Measurements from ENCODE around the gene ROBO1. TPM values are rescaled to one million over a fixed set of nuclear protein-coding genes. Genes with fewer than 3 reads are reported as not detected.

ROBO1 gene
- total RNA-seq, 1 donor from 2014 or later: 0.16 TPM

- DNase-seq (ENCODE audit: low spot score): no peak
- Mint-ChIP-seq H3K9me3 (peaks cover 8% of the 10 kb centered on the region), H3K27me3 (ENCODE audit: insufficient read depth) (no peaks in the 10 kb centered on the region), H3K4me3 (no peak overlapping the region), H3K27ac (no peak overlapping the region), H3K36me3 (ENCODE audit: low read depth) (no peaks in the 10 kb centered on the region), H3K4me1 (ENCODE audit: low read depth) (no peaks in the 10 kb centered on the region)
- intact Hi-C loops (cut with micrococcal nuclease): no loop called here
Measured at GRCh38 chr3:79761441-79761840, 6.4 kb downstream of the ROBO1 start.

- no peak overlapping the region for H3K27ac Mint-ChIP-seq
- H3K4me1 Mint-ChIP-seq (ENCODE audit: low read depth): no peaks in the 10 kb centered on the region
- intact Hi-C loops (cut with micrococcal nuclease): no loop called here
- H3K27me3 Mint-ChIP-seq (ENCODE audit: insufficient read depth): no peaks in the 10 kb centered on the region
- no peaks in the 10 kb centered on the region for H3K36me3 Mint-ChIP-seq (ENCODE audit: low read depth)
- no peak for DNase-seq (ENCODE audit: low spot score)
- H3K9me3 Mint-ChIP-seq: peaks cover 9% of the 10 kb centered on the region
- H3K4me3 Mint-ChIP-seq: no peak overlapping the region
Measured at GRCh38 chr3:79751703-79752102, 16.1 kb downstream of the ROBO1 start.

GRCh38 chr3:79737530-79737929, 30.3 kb downstream of the ROBO1 start:
- peaks cover 30% of the 10 kb centered on the region for H3K9me3 Mint-ChIP-seq
- H3K4me1 Mint-ChIP-seq (ENCODE audit: low read depth): no peaks in the 10 kb centered on the region
- no peak for DNase-seq (ENCODE audit: low spot score)
- intact Hi-C loops (cut with micrococcal nuclease): no loop called here
- H3K27ac Mint-ChIP-seq: no peak overlapping the region
- no peaks in the 10 kb centered on the region for H3K36me3 Mint-ChIP-seq (ENCODE audit: low read depth)
- H3K27me3 Mint-ChIP-seq (ENCODE audit: insufficient read depth): no peaks in the 10 kb centered on the region
- H3K4me3 Mint-ChIP-seq: no peak overlapping the region

- no peak overlapping the region for H3K27ac Mint-ChIP-seq
- no peak overlapping the region for H3K4me3 Mint-ChIP-seq
- no peak for DNase-seq (ENCODE audit: low spot score)
- peaks cover 16% of the 10 kb centered on the region for H3K9me3 Mint-ChIP-seq
- no peaks in the 10 kb centered on the region for H3K36me3 Mint-ChIP-seq (ENCODE audit: low read depth)
- intact Hi-C loops (cut with micrococcal nuclease): no loop called here
- H3K27me3 Mint-ChIP-seq (ENCODE audit: insufficient read depth): no peaks in the 10 kb centered on the region
- no peaks in the 10 kb centered on the region for H3K4me1 Mint-ChIP-seq (ENCODE audit: low read depth)
Measured at GRCh38 chr3:79729096-79729495, 38.7 kb downstream of the ROBO1 start.

- no peaks in the 10 kb centered on the region for H3K36me3 Mint-ChIP-seq (ENCODE audit: low read depth)
- H3K27me3 Mint-ChIP-seq (ENCODE audit: insufficient read depth): no peaks in the 10 kb centered on the region
- no peak overlapping the region for H3K4me3 Mint-ChIP-seq
- no peak for DNase-seq (ENCODE audit: low spot score)
- H3K9me3 Mint-ChIP-seq: peaks cover 5% of the 10 kb centered on the region
- intact Hi-C loops (cut with micrococcal nuclease): no loop called here
- H3K27ac Mint-ChIP-seq: no peak overlapping the region
- H3K4me1 Mint-ChIP-seq (ENCODE audit: low read depth): no peaks in the 10 kb centered on the region
Measured at GRCh38 chr3:79726786-79727185, 41.0 kb downstream of the ROBO1 start.

- no peak overlapping the region for H3K4me3 Mint-ChIP-seq
- no peaks in the 10 kb centered on the region for H3K36me3 Mint-ChIP-seq (ENCODE audit: low read depth)
- no peak overlapping the region for H3K27ac Mint-ChIP-seq
- H3K9me3 Mint-ChIP-seq: peaks cover 10% of the 10 kb centered on the region
- intact Hi-C loops (cut with micrococcal nuclease): no loop called here
- DNase-seq (ENCODE audit: low spot score): no peak
- H3K27me3 Mint-ChIP-seq (ENCODE audit: insufficient read depth): no peaks in the 10 kb centered on the region
- no peaks in the 10 kb centered on the region for H3K4me1 Mint-ChIP-seq (ENCODE audit: low read depth)
Measured at GRCh38 chr3:79724206-79724605, 43.6 kb downstream of the ROBO1 start.

GRCh38 chr3:79690072-79690471, 77.7 kb downstream of the ROBO1 start:
- no peaks in the 10 kb centered on the region for H3K27me3 Mint-ChIP-seq (ENCODE audit: insufficient read depth)
- intact Hi-C loops (cut with micrococcal nuclease): no loop called here
- H3K4me3 Mint-ChIP-seq: no peak overlapping the region
- no peaks in the 10 kb centered on the region for H3K36me3 Mint-ChIP-seq (ENCODE audit: low read depth)
- H3K4me1 Mint-ChIP-seq (ENCODE audit: low read depth): no peaks in the 10 kb centered on the region
- peaks cover 8% of the 10 kb centered on the region for H3K9me3 Mint-ChIP-seq
- DNase-seq (ENCODE audit: low spot score): no peak
- no peak overlapping the region for H3K27ac Mint-ChIP-seq

GRCh38 chr3:79685108-79685507, 82.7 kb downstream of the ROBO1 start:
- no peak overlapping the region for H3K27ac Mint-ChIP-seq
- intact Hi-C loops (cut with micrococcal nuclease): no loop called here
- peaks cover 2% of the 10 kb centered on the region for H3K9me3 Mint-ChIP-seq
- H3K36me3 Mint-ChIP-seq (ENCODE audit: low read depth): no peaks in the 10 kb centered on the region
- H3K4me3 Mint-ChIP-seq: no peak overlapping the region
- no peak for DNase-seq (ENCODE audit: low spot score)
- no peaks in the 10 kb centered on the region for H3K27me3 Mint-ChIP-seq (ENCODE audit: insufficient read depth)
- no peaks in the 10 kb centered on the region for H3K4me1 Mint-ChIP-seq (ENCODE audit: low read depth)

GRCh38 chr3:79684041-79684440, 83.8 kb downstream of the ROBO1 start:
- H3K4me3 Mint-ChIP-seq: no peak overlapping the region
- intact Hi-C loops (cut with micrococcal nuclease): no loop called here
- no peaks in the 10 kb centered on the region for H3K9me3 Mint-ChIP-seq
- no peaks in the 10 kb centered on the region for H3K36me3 Mint-ChIP-seq (ENCODE audit: low read depth)
- DNase-seq (ENCODE audit: low spot score): no peak
- H3K4me1 Mint-ChIP-seq (ENCODE audit: low read depth): no peaks in the 10 kb centered on the region
- no peak overlapping the region for H3K27ac Mint-ChIP-seq
- H3K27me3 Mint-ChIP-seq (ENCODE audit: insufficient read depth): no peaks in the 10 kb centered on the region

GRCh38 chr3:79672731-79673130, 95.1 kb downstream of the ROBO1 start:
- H3K4me1 Mint-ChIP-seq (ENCODE audit: low read depth): no peaks in the 10 kb centered on the region
- no peak overlapping the region for H3K27ac Mint-ChIP-seq
- H3K4me3 Mint-ChIP-seq: no peak overlapping the region
- H3K36me3 Mint-ChIP-seq (ENCODE audit: low read depth): no peaks in the 10 kb centered on the region
- intact Hi-C loops (cut with micrococcal nuclease): no loop called here
- no peaks in the 10 kb centered on the region for H3K27me3 Mint-ChIP-seq (ENCODE audit: insufficient read depth)
- peaks cover 6% of the 10 kb centered on the region for H3K9me3 Mint-ChIP-seq
- DNase-seq (ENCODE audit: low spot score): no peak

GRCh38 chr3:79672075-79672474, 95.7 kb downstream of the ROBO1 start:
- Mint-ChIP-seq H3K4me3 (no peak overlapping the region), H3K4me1 (ENCODE audit: low read depth) (no peaks in the 10 kb centered on the region), H3K36me3 (ENCODE audit: low read depth) (no peaks in the 10 kb centered on the region), H3K27me3 (ENCODE audit: insufficient read depth) (no peaks in the 10 kb centered on the region), H3K9me3 (peaks cover 6% of the 10 kb centered on the region), H3K27ac (no peak overlapping the region)
- no peak for DNase-seq (ENCODE audit: low spot score)
- intact Hi-C loops (cut with micrococcal nuclease): no loop called here

- intact Hi-C loops (cut with micrococcal nuclease): no loop called here
- Mint-ChIP-seq H3K4me3 (no peak overlapping the region), H3K27ac (no peak overlapping the region), H3K27me3 (ENCODE audit: insufficient read depth) (no peaks in the 10 kb centered on the region), H3K36me3 (ENCODE audit: low read depth) (no peaks in the 10 kb centered on the region), H3K4me1 (ENCODE audit: low read depth) (no peaks in the 10 kb centered on the region), H3K9me3 (peaks cover 10% of the 10 kb centered on the region)
- no peak for DNase-seq (ENCODE audit: low spot score)
Measured at GRCh38 chr3:79670178-79670577, 97.6 kb downstream of the ROBO1 start.

- Mint-ChIP-seq H3K27me3 (ENCODE audit: insufficient read depth) (no peaks in the 10 kb centered on the region), H3K9me3 (peaks cover 27% of the 10 kb centered on the region)
- DNase-seq (ENCODE audit: low spot score): no peak
Measured at GRCh38 chr3:79664455-79664854, 103.3 kb downstream of the ROBO1 start.

GRCh38 chr3:79661896-79662295, 105.9 kb downstream of the ROBO1 start:
- intact Hi-C loops (cut with micrococcal nuclease): no loop called here
- Mint-ChIP-seq H3K36me3 (ENCODE audit: low read depth) (no peaks in the 10 kb centered on the region), H3K27ac (no peak overlapping the region), H3K4me3 (no peak overlapping the region), H3K9me3 (peaks cover 24% of the 10 kb centered on the region), H3K27me3 (ENCODE audit: insufficient read depth) (no peaks in the 10 kb centered on the region), H3K4me1 (ENCODE audit: low read depth) (no peaks in the 10 kb centered on the region)
- no peak for DNase-seq (ENCODE audit: low spot score)

More at GRCh38 chr3:79664455-79664854, 103.3 kb downstream of the ROBO1 start:
- H3K27ac Mint-ChIP-seq: no peak overlapping the region
- no peaks in the 10 kb centered on the region for H3K36me3 Mint-ChIP-seq (ENCODE audit: low read depth)
- intact Hi-C loops (cut with micrococcal nuclease): no loop called here
- H3K4me1 Mint-ChIP-seq (ENCODE audit: low read depth): no peaks in the 10 kb centered on the region
- no peak overlapping the region for H3K4me3 Mint-ChIP-seq
